ENCODE results near the gene KCNJ6.

GRCh38 chr21:37656899-37657298, 259.4 kb downstream of the KCNJ6 start:
- TF ChIP-seq POLR2A (IDR thresholded peaks at IDR 0.05) (no peak), CTCF (IDR thresholded peaks at IDR 0.05) (no peak)

Data from testis (tissue), 2 donors.